ENCODE measurements around the gene SHROOM1. TPM values are rescaled to one million over a fixed set of nuclear protein-coding genes. Genes with fewer than 3 reads are reported as not detected.
"Not testable (repeated sequence)": the region's sequence is repeated elsewhere in the genome, so short reads cannot be mapped to it uniquely, and the experiment has no call there.

SHROOM1 gene
- total RNA-seq, 2 experiments from 2014 or later, result 2.0 to 2.1 TPM

DNA sequence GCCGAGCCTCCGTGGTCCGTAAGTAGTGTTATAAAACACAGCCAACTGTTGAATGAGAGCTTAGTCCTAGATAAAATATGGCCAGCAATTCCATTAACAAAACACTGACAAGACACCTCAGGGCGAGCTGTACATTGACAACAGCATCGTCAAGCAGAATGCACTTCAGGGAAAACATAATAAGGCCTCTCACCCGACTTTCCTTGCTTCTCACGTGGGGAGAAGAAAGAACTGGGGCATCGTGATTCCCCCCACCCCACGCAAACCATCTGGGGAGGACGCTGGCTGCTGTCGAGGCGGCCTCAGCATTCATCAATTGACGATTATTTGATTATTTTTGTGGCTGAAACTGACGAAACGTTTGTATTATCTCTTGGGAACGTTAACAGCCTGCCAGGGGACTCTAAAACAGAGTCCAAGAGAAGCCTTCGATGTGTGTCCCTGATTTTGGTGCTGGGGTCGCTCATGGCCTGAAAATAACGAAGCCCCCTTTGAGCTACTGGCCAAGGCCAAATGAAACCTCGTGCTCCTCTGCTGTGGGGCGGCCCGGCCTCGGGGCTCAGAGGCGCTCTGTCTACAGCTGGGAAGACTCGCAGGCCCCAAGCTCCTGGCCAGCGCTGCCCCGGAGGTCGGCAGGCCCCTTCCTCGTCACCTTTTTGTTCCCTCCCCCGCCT, 35.4 kb upstream of the SHROOM1 start:
- Mint-ChIP-seq H3K4me3 (peak overlapping the region; percentile 97), H3K27me3 (no peaks in the 10 kb centered on the region), H3K36me3 (ENCODE audit: low read depth) (peaks cover 27% of the 10 kb centered on the region), H3K4me1 (ENCODE audit: low read depth) (peaks cover 29% of the 10 kb centered on the region), H3K27ac (peak overlapping the region; percentile 100), H3K9me3 (no peaks in the 10 kb centered on the region)
- DNase-seq (no peak), ATAC-seq (peak; percentile 29)
- CTCF ChIA-PET, result interaction anchor here (1.0 to 4.1 kb wide), 6 partner anchors 9 to 45 kb away, joined by 4 to 15 read pairs (median 5); no protein-coding TSS in a partner anchor
- intact Hi-C loops (cut with micrococcal nuclease), result no loop called here
- POLR2A ChIA-PET, result interaction anchor here (0.7 to 2.0 kb wide), 8 partner anchors 11 to 128 kb away, joined by 3 to 9 read pairs (median 4); no protein-coding TSS in a partner anchor
- peak; percentile 10 for TF ChIP-seq CTCF (IDR thresholded peaks at IDR 0.05)

- ChIA-PET CTCF (interaction anchor here (0.9 to 2.4 kb wide), 3 partner anchors 30 to 333 kb away, joined by 3 to 10 read pairs (median 9); partner anchors contain the start of gene SHROOM1), POLR2A (no interaction called here)
- no peaks in the 10 kb centered on the region for H3K36me3 Mint-ChIP-seq (ENCODE audit: low read depth)
- H3K27me3 Mint-ChIP-seq, result peaks cover 5% of the 10 kb centered on the region
- no peak for TF ChIP-seq CTCF (IDR thresholded peaks at IDR 0.05)
- no peak overlapping the region for H3K4me3 Mint-ChIP-seq
- DNase-seq, result no peak
- no peak for ATAC-seq
- intact Hi-C loops (cut with micrococcal nuclease), result no loop called here
- no peaks in the 10 kb centered on the region for H3K9me3 Mint-ChIP-seq
- no peak overlapping the region for H3K27ac Mint-ChIP-seq
- peaks cover 6% of the 10 kb centered on the region for H3K4me1 Mint-ChIP-seq (ENCODE audit: low read depth)
Observed at GRCh38 chr5:132860742-132861141, 30.3 kb upstream of the SHROOM1 start.

GRCh38 chr5:132859889-132860437, 29.5 kb upstream of the SHROOM1 start:
- ATAC-seq (no peak), DNase-seq (no peak)
- intact Hi-C loops (cut with micrococcal nuclease), result no loop called here
- CTCF ChIA-PET, result interaction anchor here (0.9 to 2.4 kb wide), 3 partner anchors 23 to 332 kb away, joined by 3 to 10 read pairs (median 3); partner anchors contain the start of gene SHROOM1
- peaks cover 7% of the 10 kb centered on the region for H3K27me3 Mint-ChIP-seq
- H3K4me1 Mint-ChIP-seq (ENCODE audit: low read depth), result no peaks in the 10 kb centered on the region
- H3K9me3 Mint-ChIP-seq, result no peaks in the 10 kb centered on the region
- POLR2A ChIA-PET, result no interaction called here
- no peaks in the 10 kb centered on the region for H3K36me3 Mint-ChIP-seq (ENCODE audit: low read depth)
- no peak overlapping the region for H3K27ac Mint-ChIP-seq
- no peak overlapping the region for H3K4me3 Mint-ChIP-seq
- no peak for TF ChIP-seq CTCF (IDR thresholded peaks at IDR 0.05)

GRCh38 chr5:132856011-132856410, 25.6 kb upstream of the SHROOM1 start:
- H3K36me3 Mint-ChIP-seq (ENCODE audit: low read depth), result no peaks in the 10 kb centered on the region
- H3K4me3 Mint-ChIP-seq, result no peak overlapping the region
- H3K27me3 Mint-ChIP-seq, result peaks cover 10% of the 10 kb centered on the region
- H3K9me3 Mint-ChIP-seq, result no peaks in the 10 kb centered on the region
- no peak for DNase-seq
- H3K27ac Mint-ChIP-seq, result no peak overlapping the region
- intact Hi-C loops (cut with micrococcal nuclease), result no loop called here
- peaks cover 1% of the 10 kb centered on the region for H3K4me1 Mint-ChIP-seq (ENCODE audit: low read depth)
- CTCF ChIA-PET, result interaction anchor here (1.4 to 2.3 kb wide), 3 partner anchors 10 to 27 kb away, joined by 4 to 8 read pairs (median 5); partner anchors contain the start of genes GDF9 and UQCRQ
- POLR2A ChIA-PET, result no interaction called here
- no peak for ATAC-seq
- TF ChIP-seq CTCF (IDR thresholded peaks at IDR 0.05), result no peak

DNA sequence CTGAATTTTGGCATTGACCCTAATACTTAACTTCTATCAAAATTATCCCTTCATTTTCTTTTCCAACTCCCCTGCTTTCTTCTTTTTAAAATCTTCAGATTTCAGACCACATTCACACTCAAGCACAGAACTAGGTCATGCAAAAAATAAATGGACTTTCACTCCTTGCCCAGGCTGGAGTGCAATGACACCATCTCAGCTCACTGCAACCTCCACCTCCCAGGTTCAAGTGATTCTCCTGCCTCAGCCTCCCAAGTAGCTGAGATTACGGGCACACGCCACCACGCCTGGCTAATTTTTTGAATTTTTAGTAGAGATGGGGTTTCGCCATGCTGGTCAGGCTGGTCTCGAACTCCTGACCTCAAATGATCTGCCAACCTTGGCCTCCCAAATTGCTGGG, 24.5 kb upstream of the SHROOM1 start:
- H3K36me3 Mint-ChIP-seq (ENCODE audit: low read depth); ATAC-seq; H3K4me1 Mint-ChIP-seq (ENCODE audit: low read depth); DNase-seq; H3K9me3 Mint-ChIP-seq; H3K27ac Mint-ChIP-seq; H3K4me3 Mint-ChIP-seq; intact Hi-C loops (cut with micrococcal nuclease): not testable (repeated sequence)
- POLR2A ChIA-PET, result interaction anchor here (1.6 kb wide), 1 partner anchor 11 kb away, joined by 5 read pairs; no protein-coding TSS in a partner anchor
- CTCF ChIA-PET, result interaction anchor here (1.1 to 1.9 kb wide), 6 partner anchors 10 to 108 kb away, joined by 3 to 5 read pairs (median 4); partner anchors contain the start of genes CCNI2, GDF9, SHROOM1 and UQCRQ
- H3K27me3 Mint-ChIP-seq, result peaks cover 10% of the 10 kb centered on the region

Data from activated CD8-positive, alpha-beta T cell treated with anti-CD3 and anti-CD28 coated beads for 36 hours (primary cell).